ENCODE results near the gene TRAF3. TPM values are rescaled to one million over a fixed set of nuclear protein-coding genes. Genes with fewer than 3 reads are reported as not detected.

Gene TRAF3
- total RNA-seq, 2 donors from 2014 or later, result 12.2 to 15.7 TPM

DNA sequence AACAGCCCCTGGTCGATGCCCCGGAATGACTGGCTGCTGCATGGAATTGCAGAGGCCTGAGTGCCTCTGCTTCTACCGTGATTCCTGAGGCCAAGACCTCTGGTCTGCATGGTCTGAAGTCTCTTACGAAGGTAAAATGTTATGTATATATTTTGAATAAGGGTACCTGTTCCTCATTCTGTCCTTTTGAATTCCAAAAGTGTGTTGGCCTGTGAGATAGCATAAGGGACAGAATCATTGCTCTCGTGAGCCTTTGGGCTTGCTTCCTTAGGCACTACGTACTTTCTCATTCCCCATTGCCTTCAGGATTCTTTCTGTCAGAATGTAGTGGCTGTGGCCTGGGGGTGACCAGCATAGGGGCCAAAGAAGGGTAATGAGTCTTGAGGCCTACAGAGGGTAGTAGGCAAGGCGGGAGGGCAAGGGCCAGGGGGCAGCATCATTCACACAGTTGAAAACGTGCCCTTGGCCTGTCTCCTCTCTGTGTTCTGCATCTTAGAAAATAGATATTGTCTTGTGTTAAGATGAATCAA lies 19.5 kb downstream of the TRAF3 start:
- ATAC-seq, result no peak
- DNase-seq, result no peak

DNA sequence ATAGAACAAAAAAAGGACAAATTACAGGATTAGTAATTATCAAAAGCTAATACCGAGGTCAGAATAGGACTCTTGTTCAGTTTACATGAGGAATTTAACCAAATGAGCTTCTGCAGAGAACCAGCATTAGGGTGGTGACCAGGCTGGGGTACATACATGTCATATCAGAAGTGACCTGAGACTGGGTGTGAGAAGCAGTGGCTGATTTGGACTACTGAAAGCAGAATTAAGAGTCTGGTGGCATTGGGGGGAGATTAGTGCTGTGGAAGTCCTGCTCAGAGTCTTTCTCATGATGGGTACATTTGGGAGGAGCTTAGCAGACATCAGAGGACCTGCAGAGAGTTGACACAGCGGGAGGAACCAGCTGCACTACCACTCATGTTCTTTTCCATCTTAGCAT lies 21.7 kb downstream of the TRAF3 start:
- DNase-seq (no peak), ATAC-seq (no peak)
- intact Hi-C loops (cut with DNase I), result no loop called here

More for the DNA sequence above, 19.5 kb downstream of the TRAF3 start:
- intact Hi-C loops (cut with DNase I), result no loop called here

DNA sequence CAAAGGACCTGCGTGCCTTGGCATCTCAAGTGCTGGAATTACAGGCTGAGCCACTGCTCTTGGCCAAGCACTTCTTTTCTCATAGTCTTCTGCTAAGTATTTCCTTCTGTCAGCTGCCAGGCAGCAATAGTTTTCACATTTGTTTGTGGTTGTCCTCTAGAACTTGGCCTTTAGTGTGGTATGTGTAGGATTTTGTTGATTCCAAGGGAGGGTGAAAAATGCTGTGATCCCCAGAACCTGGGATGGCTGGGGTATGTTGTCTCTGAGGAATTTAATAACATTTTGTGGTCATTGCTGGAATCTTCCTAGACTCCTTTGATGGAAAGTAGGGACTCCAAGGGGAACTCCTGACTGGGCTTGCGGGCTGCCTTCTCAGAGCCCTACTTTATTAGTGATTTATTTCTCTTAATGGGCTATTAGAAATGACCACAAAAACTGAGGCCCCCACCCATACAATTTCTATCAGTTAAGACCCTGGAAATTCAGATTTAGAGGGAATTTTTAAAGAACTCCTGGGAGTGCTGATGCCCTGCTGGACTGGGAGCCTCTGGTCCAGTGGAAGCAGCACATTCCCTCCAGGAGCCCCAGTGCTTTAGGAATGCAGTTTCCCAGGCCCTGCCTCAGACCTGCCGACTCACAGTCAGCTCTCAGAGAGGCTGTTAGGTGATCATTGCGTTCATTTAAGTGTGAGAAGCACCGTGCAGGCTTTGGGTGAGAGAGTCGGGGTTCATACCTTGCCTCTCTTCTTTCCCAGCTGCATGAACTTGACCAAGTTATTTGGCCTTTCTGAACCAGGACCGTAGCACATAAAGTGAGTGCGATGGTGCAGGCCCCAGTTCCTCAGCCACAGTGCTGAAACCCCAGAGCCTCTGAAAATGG lies 22.7 kb downstream of the TRAF3 start:
- DNase-seq, result no peak
- intact Hi-C loops (cut with DNase I), result no loop called here
- ATAC-seq, result no peak

DNA sequence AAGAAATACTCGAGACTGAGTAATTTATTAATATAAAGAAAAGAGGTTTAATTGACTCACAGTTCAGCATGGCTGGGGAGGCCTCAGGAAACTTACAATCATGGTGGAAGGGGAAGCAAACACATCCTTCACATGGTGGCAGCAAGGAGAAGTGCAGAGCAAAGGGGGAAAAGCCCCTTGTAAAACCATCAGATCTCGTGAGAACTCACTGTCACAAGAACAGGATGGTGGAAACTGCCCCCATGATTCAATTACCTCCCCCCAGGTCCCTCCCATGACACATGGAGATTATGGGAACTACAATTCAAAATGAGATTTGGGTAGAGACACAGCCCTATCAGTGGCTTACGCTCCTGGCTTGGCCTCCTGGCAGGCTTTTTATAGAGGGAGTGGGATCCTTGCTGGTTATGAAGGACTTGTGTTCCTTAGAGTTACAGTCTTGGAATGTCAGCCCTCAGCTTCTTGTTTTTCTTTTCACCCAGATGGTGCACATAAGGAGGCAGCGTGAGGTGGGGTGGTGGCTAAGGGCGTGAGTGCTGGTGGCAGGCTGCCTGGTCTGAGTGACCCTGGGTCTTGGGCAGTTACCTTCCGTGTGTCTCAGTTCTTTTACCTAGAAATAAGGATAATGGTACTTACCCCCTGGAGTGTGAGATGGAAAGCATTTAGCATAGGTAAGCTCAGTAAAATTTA lies 25.7 kb downstream of the TRAF3 start:
- intact Hi-C loops (cut with DNase I), result no loop called here
- no peak for ATAC-seq
- DNase-seq, result no peak

DNA sequence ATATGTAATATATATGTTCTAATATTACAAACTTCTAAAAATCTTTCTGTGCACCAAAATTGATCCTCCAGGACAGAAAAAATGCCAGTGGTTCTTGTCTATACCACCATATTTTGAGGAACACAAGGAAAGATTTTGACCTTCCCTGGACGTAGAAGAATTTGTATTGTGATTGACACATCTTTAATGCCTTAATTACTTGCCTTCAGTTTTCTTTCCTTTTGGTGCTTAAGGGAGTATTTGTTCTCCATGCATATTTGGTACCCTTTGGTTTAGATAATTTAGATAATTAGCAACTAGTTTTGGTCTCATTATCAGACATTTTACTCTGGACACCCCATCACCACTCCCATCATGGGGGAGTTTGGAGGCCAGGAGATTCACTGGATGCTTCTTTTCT lies 27.6 kb downstream of the TRAF3 start:
- DNase-seq, result no peak
- no peak for ATAC-seq
- intact Hi-C loops (cut with DNase I), result no loop called here

DNA sequence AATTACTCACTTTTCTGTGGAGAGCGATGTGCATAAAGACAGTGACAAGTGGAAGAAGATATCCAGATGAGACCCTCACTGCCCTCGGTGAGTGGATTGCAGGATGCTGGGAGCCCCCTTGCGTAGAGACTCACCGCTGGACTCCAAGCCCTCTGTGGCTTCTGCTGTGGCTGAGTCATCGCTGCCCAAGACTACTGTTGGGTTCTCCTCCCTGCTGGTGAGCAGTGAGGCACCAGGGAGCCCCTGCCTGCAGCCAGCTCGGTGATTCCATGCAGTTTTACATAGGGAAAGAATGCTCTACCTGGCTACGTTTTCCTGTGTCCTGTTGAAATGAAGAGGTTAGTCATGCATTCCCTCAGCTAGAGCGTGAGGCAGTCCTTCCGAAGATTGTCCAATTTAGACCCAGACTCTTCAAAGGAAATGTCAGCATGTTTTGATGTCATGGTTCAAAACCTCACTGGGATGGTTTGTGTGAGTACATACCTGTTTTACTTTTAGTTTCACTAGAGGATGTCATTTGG lies 28.2 kb downstream of the TRAF3 start:
- intact Hi-C loops (cut with DNase I), result no loop called here
- no peak for DNase-seq
- ATAC-seq, result no peak

DNA sequence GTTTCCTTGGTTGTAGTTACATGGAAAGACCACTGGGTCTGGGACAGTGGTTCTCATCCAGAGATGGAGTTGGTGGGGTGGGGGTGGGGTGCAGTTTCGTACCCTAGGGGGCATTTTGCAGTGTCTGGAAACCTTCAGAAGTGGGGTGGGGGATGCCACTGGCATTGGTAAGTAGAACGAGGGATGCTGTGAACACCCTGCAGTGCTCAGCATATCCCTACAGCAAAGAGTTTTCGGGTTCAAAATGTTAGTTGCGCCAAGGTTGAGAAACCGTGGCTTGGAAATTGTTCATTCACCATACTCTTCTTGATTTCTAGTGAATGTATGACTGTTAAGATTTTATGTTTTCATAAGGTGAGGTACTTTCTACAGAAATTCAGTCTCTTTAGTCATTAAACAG lies 28.7 kb downstream of the TRAF3 start:
- intact Hi-C loops (cut with DNase I), result no loop called here
- no peak for ATAC-seq
- DNase-seq, result no peak

DNA sequence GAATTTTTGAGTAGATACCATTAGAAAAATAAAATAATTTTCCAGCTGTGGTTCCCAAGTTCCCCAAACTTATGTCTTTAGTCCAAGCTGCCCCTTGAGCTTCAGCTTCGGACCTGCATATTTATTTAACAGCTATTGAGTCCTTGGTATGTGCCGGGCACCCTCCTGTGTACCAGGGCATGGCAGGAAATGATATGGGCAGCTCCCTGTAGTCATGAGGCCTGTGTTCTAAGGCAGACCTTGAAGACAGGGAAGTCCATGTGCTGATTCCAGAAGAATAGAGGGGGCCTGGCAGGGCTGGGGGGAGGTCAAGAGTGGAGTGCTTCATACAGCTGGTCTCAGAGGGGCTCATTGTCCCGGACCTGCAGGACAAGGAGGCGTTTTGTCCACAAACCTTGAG lies 29.2 kb downstream of the TRAF3 start:
- ATAC-seq (no peak), DNase-seq (no peak)
- intact Hi-C loops (cut with DNase I), result no loop called here

DNA sequence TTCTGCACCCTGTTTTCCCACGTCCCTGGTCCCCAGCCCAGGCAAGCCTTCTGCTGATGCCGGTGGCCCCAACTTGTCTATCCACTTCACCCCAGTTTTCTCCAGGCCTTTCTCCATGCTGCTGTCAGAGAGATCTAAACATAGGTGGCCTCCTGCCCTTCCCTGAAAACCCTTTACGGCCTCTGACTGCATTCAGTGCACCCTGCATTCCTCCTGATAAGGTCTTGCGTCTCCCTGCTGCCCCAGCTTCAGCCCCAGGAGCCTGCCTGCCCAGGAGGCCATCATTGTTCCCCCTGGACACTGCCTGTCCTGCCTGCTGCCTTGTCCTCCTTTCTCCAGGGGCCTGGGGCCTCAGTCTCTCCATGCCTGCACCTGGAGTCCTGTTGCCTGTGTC lies 29.8 kb downstream of the TRAF3 start:
- ATAC-seq, result no peak
- intact Hi-C loops (cut with DNase I), result no loop called here
- no peak for DNase-seq

DNA sequence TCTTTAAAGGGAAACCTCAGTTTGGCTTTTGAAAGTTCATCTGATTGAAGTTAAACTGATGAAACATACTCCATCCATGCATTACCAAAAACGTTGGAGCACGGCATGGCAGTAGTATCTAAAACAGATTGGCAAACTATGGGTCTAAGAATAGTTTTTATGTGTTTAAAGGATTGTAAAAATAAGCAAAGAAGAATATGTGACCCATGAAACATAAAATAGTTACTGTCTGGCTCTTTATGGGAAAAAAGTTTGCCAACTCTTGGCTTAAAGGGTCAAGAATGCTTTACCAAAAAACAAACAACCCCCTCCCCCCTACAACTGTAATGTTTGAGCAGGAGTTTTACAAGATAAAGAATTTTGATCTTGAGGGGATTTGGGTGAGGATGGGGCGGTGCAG lies 32.6 kb downstream of the TRAF3 start:
- no peak for ATAC-seq
- no peak for DNase-seq
- intact Hi-C loops (cut with DNase I), result no loop called here

DNA sequence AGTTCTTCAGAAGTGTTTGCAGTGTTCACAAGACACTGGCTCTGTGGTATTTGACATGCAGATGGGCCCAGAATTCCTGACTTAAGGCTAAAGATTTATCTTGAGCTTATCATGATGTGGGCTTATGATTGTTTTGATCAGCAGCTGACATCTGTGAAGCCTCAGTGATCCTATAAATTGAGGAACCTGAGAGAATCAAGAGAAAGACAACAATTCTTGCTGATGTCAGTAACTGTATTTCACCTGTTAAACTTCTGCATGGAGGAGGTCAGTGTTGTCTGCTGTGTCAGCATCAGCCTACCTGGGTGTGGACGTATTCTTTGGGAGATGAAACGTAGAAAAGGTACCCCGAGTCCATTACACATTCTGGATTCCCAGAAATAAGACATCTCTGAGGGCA lies 33.3 kb downstream of the TRAF3 start:
- intact Hi-C loops (cut with DNase I), result no loop called here
- DNase-seq (no peak), ATAC-seq (no peak)

DNA sequence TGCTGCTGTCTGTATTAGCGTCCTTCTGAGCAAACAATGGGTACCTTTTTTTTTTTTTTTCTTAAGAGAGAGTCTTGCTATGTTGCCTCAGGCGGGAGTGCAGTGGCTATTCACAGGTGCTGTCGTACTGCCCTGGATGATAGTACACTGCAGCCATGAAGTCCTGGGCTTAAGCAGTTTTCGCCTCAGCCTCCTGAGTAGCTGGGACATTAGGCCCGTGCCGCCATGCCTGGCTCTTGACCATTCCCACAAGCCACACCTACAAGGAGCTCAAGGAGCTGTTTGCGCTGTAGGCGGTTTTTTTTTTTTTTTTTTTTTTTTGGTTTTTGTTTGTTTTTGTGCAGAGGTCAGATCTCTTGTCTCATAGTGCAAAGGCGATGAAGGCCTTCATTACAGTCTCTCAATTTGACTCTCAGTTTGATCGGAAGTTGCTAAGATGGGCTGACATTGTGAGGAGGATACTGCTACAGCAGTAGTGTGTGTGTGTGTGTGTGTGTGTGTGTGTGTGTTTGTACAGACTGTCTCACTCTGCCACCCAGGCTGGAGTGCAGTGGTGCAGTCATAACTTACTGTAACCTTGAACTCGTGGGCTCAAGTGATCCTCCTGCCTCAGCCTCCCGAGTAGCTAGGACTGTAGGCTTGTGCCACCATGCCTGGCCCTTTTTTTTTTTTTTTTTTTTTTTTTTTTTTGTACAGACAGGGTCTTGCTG lies 34.2 kb downstream of the TRAF3 start:
- no peak for DNase-seq
- intact Hi-C loops (cut with DNase I), result no loop called here
- no peak for ATAC-seq

DNA sequence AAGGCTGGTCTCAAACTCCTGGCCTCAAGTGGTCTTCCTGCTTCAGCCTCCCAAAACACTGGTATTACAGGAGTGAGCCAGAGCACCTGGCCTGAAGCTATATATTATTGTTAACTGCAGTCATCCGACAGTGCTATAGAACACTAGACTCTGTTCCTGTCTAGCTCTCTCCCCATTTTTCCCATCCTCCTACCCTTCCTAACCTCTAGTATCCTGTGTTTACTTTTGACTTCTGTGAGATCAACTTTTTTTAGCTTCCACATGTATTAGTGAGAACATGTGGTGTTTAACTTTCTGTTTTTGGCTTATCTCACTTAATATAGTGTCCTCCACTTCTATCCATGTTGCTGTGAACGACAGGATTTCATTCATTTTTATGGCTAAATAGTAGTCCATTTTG lies 34.7 kb downstream of the TRAF3 start:
- ATAC-seq (no peak), DNase-seq (no peak)
- intact Hi-C loops (cut with DNase I), result no loop called here

DNA sequence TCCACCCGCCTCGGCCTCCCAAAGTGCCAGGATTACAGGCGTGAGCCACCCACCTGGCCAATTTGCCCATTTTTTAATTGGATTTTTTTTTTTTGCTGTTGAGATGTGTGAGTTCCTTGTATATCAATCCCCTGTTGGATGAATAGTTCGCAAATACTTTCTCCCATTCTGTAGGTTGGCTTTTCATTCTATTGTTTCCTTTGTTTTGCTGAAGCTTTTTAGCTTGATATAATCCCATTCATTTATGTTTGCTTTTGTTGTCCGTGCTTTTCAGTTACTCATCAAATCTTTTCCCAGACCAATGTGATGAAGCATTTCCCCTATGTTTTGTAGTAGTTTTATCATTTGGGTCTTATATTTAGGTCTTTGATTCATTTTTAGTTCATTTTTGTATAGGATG lies 36.4 kb downstream of the TRAF3 start:
- ATAC-seq (no peak), DNase-seq (no peak)
- intact Hi-C loops (cut with DNase I), result no loop called here

DNA sequence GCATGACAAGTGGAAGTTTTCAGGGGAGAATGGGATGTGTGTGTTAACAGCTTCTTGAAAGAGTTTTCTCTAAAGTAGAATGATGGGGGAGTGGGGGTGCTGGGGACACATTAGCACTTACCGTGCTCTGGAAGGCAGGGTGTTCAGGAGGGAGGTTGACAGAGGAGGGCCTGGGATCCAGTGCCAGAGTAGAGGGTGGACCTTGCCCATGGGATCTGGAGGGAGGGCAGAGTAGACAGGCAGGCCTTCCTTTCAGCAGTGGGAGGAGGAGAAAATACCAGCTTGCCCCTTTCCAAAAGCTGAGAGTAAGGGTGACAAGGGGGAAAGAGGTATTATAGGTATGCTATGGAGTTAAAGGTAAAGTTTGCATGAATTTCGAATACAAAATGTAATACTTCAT lies 40.1 kb downstream of the TRAF3 start:
- DNase-seq (no peak), ATAC-seq (no peak)
- intact Hi-C loops (cut with DNase I), result no loop called here

DNA sequence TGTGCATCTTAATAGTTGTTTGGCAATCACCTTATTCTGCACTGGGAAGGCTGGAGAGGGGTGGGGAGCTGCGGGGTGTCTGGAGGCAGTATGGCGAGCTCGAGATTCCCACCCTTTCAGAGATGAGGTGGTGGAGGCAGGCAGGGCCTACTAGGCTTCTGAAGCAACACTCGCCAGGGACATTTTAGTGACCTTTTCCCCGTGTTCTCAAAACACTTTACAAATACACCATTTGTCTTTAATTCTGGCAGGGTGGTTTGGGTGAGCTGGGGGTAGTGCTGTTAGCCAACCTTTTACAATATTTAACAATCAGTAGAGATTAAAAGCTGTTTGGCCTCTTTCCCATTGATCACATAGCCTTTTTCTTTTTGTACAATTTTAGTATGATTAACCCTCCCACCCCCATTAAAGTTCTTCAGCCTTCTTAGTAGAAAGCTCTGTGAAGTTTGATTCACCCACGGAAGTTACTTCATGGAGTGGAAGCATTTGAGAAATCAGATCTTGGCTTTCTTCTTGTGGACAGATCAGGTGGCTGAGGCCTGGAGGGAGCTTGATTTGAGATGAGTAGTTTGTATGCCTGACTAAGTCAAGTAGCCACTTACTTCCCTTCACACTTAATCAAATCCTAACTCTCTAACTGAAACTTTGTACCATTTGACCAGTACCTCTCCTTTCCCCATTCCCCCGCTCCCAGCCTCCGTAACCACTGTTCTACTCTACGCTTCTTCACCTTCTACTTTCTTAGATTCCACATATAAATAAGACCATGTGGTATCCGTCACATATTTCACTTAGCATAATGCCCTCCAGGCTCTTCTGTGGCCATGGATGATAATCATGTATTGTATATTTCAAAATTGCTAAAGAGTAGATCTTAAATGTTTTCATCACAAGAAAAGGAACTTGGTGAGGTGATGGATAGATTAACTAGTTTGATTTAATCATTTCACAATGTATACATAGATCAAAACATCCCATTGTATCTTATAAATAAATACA lies 41.0 kb downstream of the TRAF3 start:
- intact Hi-C loops (cut with DNase I), result no loop called here
- ATAC-seq (peak in 1 of 2 donors; percentile 50), DNase-seq (no peak)

DNA sequence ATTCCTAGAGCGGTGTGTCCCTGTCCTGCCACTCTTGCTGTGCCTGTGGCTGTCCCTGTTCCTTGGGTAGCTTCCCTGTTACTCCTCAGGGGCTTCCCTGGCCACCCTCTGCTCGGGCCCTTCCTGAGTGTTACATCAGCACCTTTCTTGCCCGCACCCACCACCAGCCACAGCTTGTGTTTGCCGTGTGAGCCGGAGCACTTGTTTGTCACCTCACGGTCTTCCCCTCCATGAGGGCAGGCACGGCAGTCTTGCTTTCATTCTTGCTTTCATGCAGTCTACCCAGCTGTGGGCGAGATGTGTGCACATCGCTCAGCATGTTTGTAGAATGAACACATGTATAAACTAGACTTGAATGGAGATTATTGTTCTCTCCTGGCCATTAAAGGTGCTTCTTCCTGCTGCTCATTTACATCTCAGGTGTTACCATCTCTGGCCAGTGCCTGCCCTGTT lies 42.0 kb downstream of the TRAF3 start:
- ATAC-seq, result peak in 1 of 2 donors; percentile 15
- no peak for DNase-seq
- intact Hi-C loops (cut with DNase I), result no loop called here

DNA sequence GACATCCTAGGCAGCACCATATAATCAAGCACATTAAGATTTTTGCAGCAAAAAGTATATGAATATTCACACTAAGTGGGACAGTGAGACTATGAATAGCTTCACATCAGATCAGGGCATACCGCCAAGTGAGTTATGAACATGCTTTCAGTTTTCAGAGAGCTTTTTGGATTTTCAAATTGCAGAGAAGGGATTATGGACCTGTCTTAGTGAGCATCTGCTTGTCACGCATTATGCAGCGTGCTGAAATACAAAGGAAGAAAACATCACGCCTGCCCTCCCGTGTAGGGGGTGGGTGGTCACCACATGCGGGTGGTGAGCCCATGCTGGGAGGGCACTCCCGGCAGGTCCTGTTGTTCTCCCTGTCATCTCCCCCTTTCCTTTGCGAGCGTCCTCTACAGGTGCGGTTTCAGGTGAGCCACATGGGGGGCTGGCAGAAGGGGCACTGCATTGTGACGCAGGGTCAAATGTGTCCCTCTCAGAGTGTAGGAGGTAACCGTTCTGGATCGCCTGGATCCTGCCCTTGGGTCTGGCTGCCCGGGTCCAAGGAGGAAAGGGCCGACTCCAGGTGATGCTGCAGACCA lies 42.6 kb downstream of the TRAF3 start:
- intact Hi-C loops (cut with DNase I), result no loop called here
- ATAC-seq (no peak), DNase-seq (no peak)
